Measurements from ENCODE around the gene NME9. TPM values are rescaled to one million over a fixed set of nuclear protein-coding genes. Genes with fewer than 3 reads are reported as not detected.

Gene NME9
- total and polyA plus RNA-seq, 2 of the 4 experiments (the other 2 are of a cell fraction): not detected

DNA sequence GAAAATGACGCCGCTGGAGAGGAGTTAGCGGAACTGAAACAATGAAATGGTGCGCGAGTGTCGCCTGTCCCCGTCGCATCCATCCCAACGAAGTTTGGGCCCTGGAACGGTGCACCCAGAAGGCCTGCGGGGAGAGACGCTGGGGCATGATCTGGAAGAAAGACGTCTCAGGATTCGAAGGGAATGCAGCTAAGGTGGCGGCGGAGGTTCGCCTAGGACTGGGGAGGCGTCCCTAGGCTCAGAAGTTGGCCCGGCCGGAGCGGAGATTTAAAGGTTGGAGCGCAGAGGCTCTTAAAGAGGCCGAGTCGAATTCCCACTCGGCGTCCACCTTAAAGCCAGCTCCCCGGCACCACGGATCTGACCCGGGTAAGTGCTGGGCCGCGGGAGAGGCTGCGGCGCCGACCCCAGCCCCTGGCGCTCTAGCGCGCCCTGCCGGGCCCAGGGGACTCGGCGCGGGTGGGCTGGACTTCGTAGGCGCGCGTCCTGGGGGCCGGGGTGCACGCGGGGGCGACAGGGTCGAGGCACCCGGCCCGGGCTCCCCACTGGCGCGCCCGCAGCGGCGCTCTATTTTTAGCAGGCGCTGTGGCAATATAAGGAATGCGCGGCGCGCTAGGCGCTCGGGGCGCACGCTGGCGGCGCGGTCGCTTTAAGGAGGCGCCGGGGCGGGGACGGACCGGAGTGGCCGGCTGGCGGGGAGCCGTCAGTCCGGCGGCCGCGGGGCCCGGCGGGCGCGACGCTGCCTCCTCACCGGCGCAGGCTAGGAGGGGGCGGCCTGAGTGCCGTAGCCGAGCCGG, 18.5 kb upstream of the NME9 start, which contains the start of gene MRAS:
Gene MRAS (plus strand): TSS at position 620 of the 794 bp plus-strand sequence. CDS start 24,305 bp downstream, outside the sequence.
- peak within 1 kb of the TSS; percentile 76; the same call in 1 of the 2 replicates for H3K56ac ChIP-seq (ENCODE audit: extremely low read depth, insufficient read depth, low read length)
- WGBS, 2 experiments (ENCODE audit: extremely low coverage in 2 of 2, insufficient read length in 1 of 2): 0% methylated on average over 49 of the region's 93 CpGs; no CpG with 5 or more reads in 1 of the 2 experiments
- peak within 1 kb of the TSS; percentile 54 for H2BK120ac ChIP-seq (ENCODE audit: low read depth, low read length)
- H2AK5ac ChIP-seq (ENCODE audit: low read depth, low read length): peak within 1 kb of the TSS; percentile 58
- intact Hi-C loops (cut with micrococcal nuclease) (loop anchor here (5.0 kb wide), 3 partner anchors 44 to 281 kb away; no protein-coding TSS in a partner anchor), dilution Hi-C loops (cut with HindIII; ENCODE audit: low sequenced_read_pairs, unreplicated experiment) (no loop called here), in situ Hi-C loops (cut with MboI; ENCODE audit: low sequenced_read_pairs) (no loop called here)
- peak within 1 kb of the TSS; percentile 68 for H2BK5ac ChIP-seq (ENCODE audit: low read depth, low read length, poor library complexity, severe bottlenecking)
- peak within 1 kb of the TSS; percentile 46 to 78 for H4K8ac ChIP-seq (ENCODE audit: low read depth in 2 of 2, low read length in 2 of 2)
- H4K20me1 ChIP-seq (ENCODE audit: insufficient read depth, low read length): peaks cover 10% of the 10 kb centered on the region; the same call in 1 of the 2 replicates
- peak within 1 kb of the TSS; percentile 78 for H4K91ac ChIP-seq (ENCODE audit: insufficient read depth, low read depth, low read length)
- peak within 1 kb of the TSS; percentile 95 for H2AFZ ChIP-seq (replicated peaks; ENCODE audit: low read length, poor library complexity)
- peak within 1 kb of the TSS; percentile 96 for H2AK9ac ChIP-seq (replicated peaks; ENCODE audit: low read depth, low read length, poor library complexity)
- H3K4me1 ChIP-seq (ENCODE audit: control insufficient read depth, insufficient read depth, low read length): peaks cover 10% of the 10 kb centered on the region
- peak within 1 kb of the TSS; percentile 72 for H3K18ac ChIP-seq (ENCODE audit: low read depth, low read length)
- CTCF ChIA-PET: interaction anchor here (0.5 to 1.8 kb wide), 5 partner anchors 12 to 290 kb away, joined by 3 to 5 read pairs (median 3); no protein-coding TSS in a partner anchor
- no TSS peak for BruUV-seq (replicated peaks)
- no peak for TF ChIP-seq RFX5 (IDR thresholded peaks at IDR 0.05; ENCODE audit: low read depth, low read length)
- TF ChIP-seq NFE2L2 (IDR thresholded peaks at IDR 0.05; ENCODE audit: low read depth, low read length): no peak
- TF ChIP-seq BHLHE40 (IDR thresholded peaks at IDR 0.05; ENCODE audit: low read depth, low read length): no peak; the same call in 1 of the 2 replicates
- peak; percentile 79 for TF ChIP-seq POLR2A (IDR thresholded peaks at IDR 0.05; ENCODE audit: low read depth, low read length)
- no peak for TF ChIP-seq MXI1 (IDR thresholded peaks at IDR 0.05; ENCODE audit: borderline replicate concordance, low read depth, low read length)
- no peak for TF ChIP-seq RCOR1 (IDR thresholded peaks at IDR 0.05; ENCODE audit: insufficient replicate concordance, low read length)
- 0 out of 2 replicates have a peak, but pooled peaks have one; percentile 37 for TF ChIP-seq CEBPB (IDR thresholded peaks at IDR 0.05; ENCODE audit: low read depth, low read length)
- peak; percentile 38 for TF ChIP-seq RAD21 (IDR thresholded peaks at IDR 0.05; ENCODE audit: low read length)
- TF ChIP-seq SMC3 (IDR thresholded peaks at IDR 0.05; ENCODE audit: low read depth, low read length): peak; percentile 26; the same call in 1 of the 2 replicates
- TF ChIP-seq, protein P1, sequence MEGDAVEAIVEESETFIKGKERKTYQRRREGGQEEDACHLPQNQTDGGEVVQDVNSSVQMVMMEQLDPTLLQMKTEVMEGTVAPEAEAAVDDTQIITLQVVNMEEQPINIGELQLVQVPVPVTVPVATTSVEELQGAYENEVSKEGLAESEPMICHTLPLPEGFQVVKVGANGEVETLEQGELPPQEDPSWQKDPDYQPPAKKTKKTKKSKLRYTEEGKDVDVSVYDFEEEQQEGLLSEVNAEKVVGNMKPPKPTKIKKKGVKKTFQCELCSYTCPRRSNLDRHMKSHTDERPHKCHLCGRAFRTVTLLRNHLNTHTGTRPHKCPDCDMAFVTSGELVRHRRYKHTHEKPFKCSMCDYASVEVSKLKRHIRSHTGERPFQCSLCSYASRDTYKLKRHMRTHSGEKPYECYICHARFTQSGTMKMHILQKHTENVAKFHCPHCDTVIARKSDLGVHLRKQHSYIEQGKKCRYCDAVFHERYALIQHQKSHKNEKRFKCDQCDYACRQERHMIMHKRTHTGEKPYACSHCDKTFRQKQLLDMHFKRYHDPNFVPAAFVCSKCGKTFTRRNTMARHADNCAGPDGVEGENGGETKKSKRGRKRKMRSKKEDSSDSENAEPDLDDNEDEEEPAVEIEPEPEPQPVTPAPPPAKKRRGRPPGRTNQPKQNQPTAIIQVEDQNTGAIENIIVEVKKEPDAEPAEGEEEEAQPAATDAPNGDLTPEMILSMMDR (conservative IDR thresholded peaks at IDR 0.05; ENCODE audit: low read depth, low read length): peak; percentile 50
- TF ChIP-seq, protein P2, sequence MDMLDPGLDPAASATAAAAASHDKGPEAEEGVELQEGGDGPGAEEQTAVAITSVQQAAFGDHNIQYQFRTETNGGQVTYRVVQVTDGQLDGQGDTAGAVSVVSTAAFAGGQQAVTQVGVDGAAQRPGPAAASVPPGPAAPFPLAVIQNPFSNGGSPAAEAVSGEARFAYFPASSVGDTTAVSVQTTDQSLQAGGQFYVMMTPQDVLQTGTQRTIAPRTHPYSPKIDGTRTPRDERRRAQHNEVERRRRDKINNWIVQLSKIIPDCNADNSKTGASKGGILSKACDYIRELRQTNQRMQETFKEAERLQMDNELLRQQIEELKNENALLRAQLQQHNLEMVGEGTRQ (IDR thresholded peaks at IDR 0.05; ENCODE audit: low read depth, low read length): no peak
- peak; percentile 78; the same call in 1 of the 2 replicates for TF ChIP-seq MAZ (IDR thresholded peaks at IDR 0.05; ENCODE audit: borderline replicate concordance, low read depth, low read length)
- DNase-seq: peak; percentile 73
- H2BK20ac ChIP-seq (ENCODE audit: low read depth, low read length): peak within 1 kb of the TSS; percentile 21
- H3K9ac ChIP-seq (ENCODE audit: low read depth, low read length): peak within 1 kb of the TSS; percentile 92
- peak; percentile 78 for ATAC-seq (ENCODE audit: low read depth)
- peak within 1 kb of the TSS; percentile 84 for H3K4me3 ChIP-seq (ENCODE audit: insufficient read depth, low read depth, low read length)
- peak within 1 kb of the TSS; percentile 70 for H3K27ac ChIP-seq (ENCODE audit: insufficient read depth, low read length)
- peak within 1 kb of the TSS; percentile 86 for H3K4ac ChIP-seq (ENCODE audit: low read depth, low read length)
- H3K23ac ChIP-seq (ENCODE audit: low read depth, low read length): peak within 1 kb of the TSS; percentile 83
- H3K27me3 ChIP-seq (ENCODE audit: control insufficient read depth, insufficient read depth, low read length): no peaks in the 10 kb centered on the region
- H3K79me1 ChIP-seq (ENCODE audit: low read depth in 1 of 2, low read length in 2 of 2): peaks cover 4 to 50% of the 10 kb centered on the region in 2 experiments; a peak in 3 of 4 replicates
- H4K5ac ChIP-seq (ENCODE audit: low read depth, low read length): peak within 1 kb of the TSS; percentile 72
- no peaks in the 10 kb centered on the region for H3K36me3 ChIP-seq (ENCODE audit: control insufficient read depth, insufficient read depth, low read length)
- peak within 1 kb of the TSS; percentile 88 for H3K14ac ChIP-seq (replicated peaks; ENCODE audit: low read depth, low read length)
- POLR2A ChIA-PET (ENCODE audit: unreplicated experiment): no interaction called here
- no peaks in the 10 kb centered on the region for H3K9me3 ChIP-seq (ENCODE audit: control insufficient read depth, insufficient read depth, low read length)
- H3K9me1 ChIP-seq (ENCODE audit: insufficient read depth, low read length): peaks cover 11% of the 10 kb centered on the region
- H2BK15ac ChIP-seq (ENCODE audit: low read depth, low read length): peak within 1 kb of the TSS; percentile 18; the same call in 1 of the 3 replicates
- peak within 1 kb of the TSS; percentile 90 for H3K4me2 ChIP-seq (ENCODE audit: low read depth, low read length)

All from IMR-90 (cell line).